HCT116 (cell line): ENCODE results near the gene RNU5B-1.

Source experiments
- CTCF ChIP-seq, 3 experiments: fragments of 200-600 bp in 1 of 3; sonication (generic) in 1 of 3; IDR thresholded peaks in 2 of 3; conservative IDR thresholded peaks in 1 of 3; 2 replicates each; pipeline ENCODE4 v1.5.1; 2012 to 2017; ENCODE audit warnings: low read depth in 2 of 3, low read length in 2 of 3, antibody characterized with exemption in 1 of 3, borderline replicate concordance in 1 of 3, control low read depth in 1 of 3, mild to moderate bottlenecking in 1 of 3, mixed read lengths in 1 of 3, mixed run types in 1 of 3, moderate library complexity in 1 of 3; ENCODE audit not compliant: insufficient read depth in 1 of 3
- ELF1 ChIP-seq: IDR thresholded peaks from 2 replicates; pipeline ENCODE4 v1.6.1; 2012; ENCODE audit warnings: low read depth, borderline replicate concordance
- POLR2A ChIP-seq: IDR thresholded peaks from 2 replicates; pipeline ENCODE4 v1.7.0; 2011; ENCODE audit warnings: borderline replicate concordance; ENCODE audit not compliant: insufficient read depth, insufficient read length; ENCODE audit errors: extremely low read depth
- SP1 ChIP-seq: IDR thresholded peaks from 2 replicates; pipeline ENCODE4 v1.6.1; 2012; ENCODE audit warnings: low read depth
- ZBTB33 ChIP-seq: IDR thresholded peaks from 2 replicates; pipeline ENCODE4 v1.6.1; 2011; ENCODE audit warnings: mild to moderate bottlenecking, low read length, moderate library complexity; ENCODE audit not compliant: insufficient replicate concordance; ENCODE audit errors: extremely low read depth

- TF ChIP-seq ZBTB33 = peak; percentile 91
- TF ChIP-seq SP1 = peak; percentile 95
- peak; percentile 68 to 90 (median 86); a peak in 5 of 6 replicates for TF ChIP-seq CTCF (IDR thresholded peaks at IDR 0.05 in 2 of 3, conservative IDR thresholded peaks at IDR 0.05 in 1 of 3; ENCODE audit: borderline replicate concordance in 1 of 3, insufficient read depth in 1 of 3, low read depth in 2 of 3, low read length in 2 of 3)
- peak; percentile 48; the same call in 1 of the 2 replicates for TF ChIP-seq ELF1
- peak; percentile 100 for TF ChIP-seq POLR2A
Measured at GRCh38 chr15:65304381-65305149, at the start of gene RNU5B-1.
